HepG2 (cell line): Measurements from ENCODE around the gene RAB3B. TPM values are rescaled to one million over a fixed set of nuclear protein-coding genes. Genes with fewer than 3 reads are reported as not detected.

Experiments
- CHD2 ChIP-seq: IDR thresholded peaks from 2 replicates; pipeline ENCODE4 v1.6.1; 2011; ENCODE audit warnings: low read depth, low read length, improper control_type of control experiment
- GABPB1 ChIP-seq: IDR thresholded peaks from 2 replicates; pipeline ENCODE4 v1.6.1; 2016; ENCODE audit warnings: mild to moderate bottlenecking, missing genetic modification reagents, moderate library complexity, missing compliant biosample characterization
- JARID2 ChIP-seq: sonication (generic); formaldehyde crosslinking; IDR thresholded peaks from 2 replicates; pipeline ENCODE4 v1.8.1; 2023; ENCODE audit warnings: missing genetic modification reagents, inconsistent platforms; ENCODE audit not compliant: insufficient replicate concordance
- MTA1 ChIP-seq: sonication (generic); formaldehyde crosslinking; IDR thresholded peaks from 2 replicates; pipeline ENCODE4 v1.4.0; 2020; ENCODE audit warnings: missing genetic modification reagents, mild to moderate bottlenecking, borderline replicate concordance
- NR3C1 ChIP-seq: sonication (generic); formaldehyde crosslinking; IDR thresholded peaks from 2 replicates; pipeline ENCODE4 v1.4.0; 2020; ENCODE audit warnings: missing genetic modification reagents
- RARA ChIP-seq: IDR thresholded peaks from 2 replicates; pipeline ENCODE4 v1.6.1; 2016; ENCODE audit warnings: missing genetic modification reagents, missing compliant biosample characterization
- ZNF253 ChIP-seq: sonication (generic); formaldehyde crosslinking; IDR thresholded peaks from 2 replicates; pipeline ENCODE4 v1.8.0; 2022; ENCODE audit warnings: mild to moderate bottlenecking, missing genetic modification reagents, borderline replicate concordance
- ZNF44 ChIP-seq: sonication (generic); formaldehyde crosslinking; IDR thresholded peaks from 2 replicates; pipeline ENCODE4 v1.5.1; 2020; ENCODE audit warnings: mild to moderate bottlenecking, missing genetic modification reagents
- polyA plus RNA-seq, 8 experiments: library from polyadenylated mRNA; depleted of rRNA in 3 of 8; stranded (reverse) in 7 of 8; unstranded in 1 of 8; fragments of >200 nt; fragmentation: Illumina TruSeq in 4 of 8; extraction: Trizol in 4 of 8; gene quantifications; 2 replicates each; pipeline versions ENCODE4 v1.2.1 to v1.2.3, GENCODE V29; 2011 to 2016; ENCODE audit warnings: low read depth in 4 of 8, missing spikeins in 1 of 8, mixed read lengths in 1 of 8; ENCODE audit not compliant: insufficient read depth in 1 of 8
- total RNA-seq, 5 experiments: library from RNA; depleted of rRNA; stranded (reverse); fragments of >200 nt; fragmentation: Illumina TruSeq; extraction: Trizol; gene quantifications; 2 replicates each; pipeline ENCODE4 v1.2.3, GENCODE V29; 2016; ENCODE audit warnings: low read depth in 1 of 5
- TF ChIP-seq, protein P1 (sequence below): sonication (generic); formaldehyde crosslinking; IDR thresholded peaks from 2 replicates; pipeline ENCODE4 v1.4.0; 2020; ENCODE audit warnings: mild to moderate bottlenecking, missing genetic modification reagents
- TF ChIP-seq, protein P2 (sequence below): sonication (generic); formaldehyde crosslinking; IDR thresholded peaks from 2 replicates; pipeline ENCODE4 v1.4.0; 2020; ENCODE audit warnings: mild to moderate bottlenecking, missing genetic modification reagents
- TF ChIP-seq, protein P3 (sequence below): conservative IDR thresholded peaks from 2 replicates; pipeline ENCODE4 v1.6.1; 2018; ENCODE audit warnings: missing genetic modification reagents
- TF ChIP-seq, protein P4 (sequence below): sonication (generic); formaldehyde crosslinking; IDR thresholded peaks from 2 replicates; pipeline ENCODE4 v1.4.0; 2020; ENCODE audit warnings: missing genetic modification reagents, low read depth, mild to moderate bottlenecking, borderline replicate concordance
- TF ChIP-seq, protein P5 (sequence below): sonication (generic); formaldehyde crosslinking; IDR thresholded peaks from 2 replicates; pipeline ENCODE4 v1.5.1; 2020; ENCODE audit warnings: mild to moderate bottlenecking, moderate library complexity, missing genetic modification reagents
- TF ChIP-seq, protein P6 (sequence below): IDR thresholded peaks from 2 replicates; pipeline ENCODE4 v1.6.1; 2016; ENCODE audit warnings: low read depth
- TF ChIP-seq, protein P7 (sequence below): sonication (generic); formaldehyde crosslinking; IDR thresholded peaks from 2 replicates; pipeline ENCODE4 v1.5.1; 2020; ENCODE audit warnings: mild to moderate bottlenecking, missing genetic modification reagents, borderline replicate concordance

The RAB3B gene
- total and polyA plus RNA-seq, 2 of the 13 experiments (the other 11 are each of a cell fraction or from before 2014, with no cell fraction given), result 1.0 to 1.2 TPM

DNA sequence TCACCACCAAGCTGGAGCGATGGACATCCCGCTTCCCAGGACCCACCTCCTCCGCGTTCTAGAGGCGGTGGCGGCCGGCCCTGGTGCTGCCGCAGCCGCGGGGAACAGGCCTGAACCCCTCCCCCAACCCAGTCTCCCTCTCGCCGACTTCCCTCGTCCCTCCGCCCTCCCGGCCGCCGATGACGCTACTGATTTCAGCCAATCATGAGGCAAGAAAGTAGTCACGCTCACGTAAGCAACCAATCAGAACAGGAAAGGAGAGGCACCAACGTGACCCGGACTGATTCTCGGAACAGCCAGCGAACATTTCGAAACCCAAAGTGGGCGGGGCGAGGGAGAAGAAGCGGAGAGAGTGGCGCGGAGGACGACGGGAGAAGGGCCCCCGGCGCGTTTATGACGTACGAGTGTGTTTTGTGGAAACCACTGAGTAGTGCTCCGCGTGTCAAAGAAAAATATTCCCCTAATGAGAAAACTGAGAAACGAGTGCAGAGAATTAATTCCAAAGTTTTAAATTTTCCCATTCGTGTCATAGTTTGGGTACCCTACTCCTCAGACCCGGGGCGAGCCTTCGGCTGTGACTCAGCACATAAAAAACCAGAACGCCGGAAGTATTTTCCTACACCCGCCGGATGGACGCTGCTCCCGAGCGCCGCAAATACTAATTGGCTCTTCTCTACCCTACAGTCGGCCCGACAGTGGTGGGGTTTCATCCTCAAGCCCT, 111.7 kb downstream of the RAB3B start, which contains the start of gene NRDC (continued):
- TF ChIP-seq, protein P1, sequence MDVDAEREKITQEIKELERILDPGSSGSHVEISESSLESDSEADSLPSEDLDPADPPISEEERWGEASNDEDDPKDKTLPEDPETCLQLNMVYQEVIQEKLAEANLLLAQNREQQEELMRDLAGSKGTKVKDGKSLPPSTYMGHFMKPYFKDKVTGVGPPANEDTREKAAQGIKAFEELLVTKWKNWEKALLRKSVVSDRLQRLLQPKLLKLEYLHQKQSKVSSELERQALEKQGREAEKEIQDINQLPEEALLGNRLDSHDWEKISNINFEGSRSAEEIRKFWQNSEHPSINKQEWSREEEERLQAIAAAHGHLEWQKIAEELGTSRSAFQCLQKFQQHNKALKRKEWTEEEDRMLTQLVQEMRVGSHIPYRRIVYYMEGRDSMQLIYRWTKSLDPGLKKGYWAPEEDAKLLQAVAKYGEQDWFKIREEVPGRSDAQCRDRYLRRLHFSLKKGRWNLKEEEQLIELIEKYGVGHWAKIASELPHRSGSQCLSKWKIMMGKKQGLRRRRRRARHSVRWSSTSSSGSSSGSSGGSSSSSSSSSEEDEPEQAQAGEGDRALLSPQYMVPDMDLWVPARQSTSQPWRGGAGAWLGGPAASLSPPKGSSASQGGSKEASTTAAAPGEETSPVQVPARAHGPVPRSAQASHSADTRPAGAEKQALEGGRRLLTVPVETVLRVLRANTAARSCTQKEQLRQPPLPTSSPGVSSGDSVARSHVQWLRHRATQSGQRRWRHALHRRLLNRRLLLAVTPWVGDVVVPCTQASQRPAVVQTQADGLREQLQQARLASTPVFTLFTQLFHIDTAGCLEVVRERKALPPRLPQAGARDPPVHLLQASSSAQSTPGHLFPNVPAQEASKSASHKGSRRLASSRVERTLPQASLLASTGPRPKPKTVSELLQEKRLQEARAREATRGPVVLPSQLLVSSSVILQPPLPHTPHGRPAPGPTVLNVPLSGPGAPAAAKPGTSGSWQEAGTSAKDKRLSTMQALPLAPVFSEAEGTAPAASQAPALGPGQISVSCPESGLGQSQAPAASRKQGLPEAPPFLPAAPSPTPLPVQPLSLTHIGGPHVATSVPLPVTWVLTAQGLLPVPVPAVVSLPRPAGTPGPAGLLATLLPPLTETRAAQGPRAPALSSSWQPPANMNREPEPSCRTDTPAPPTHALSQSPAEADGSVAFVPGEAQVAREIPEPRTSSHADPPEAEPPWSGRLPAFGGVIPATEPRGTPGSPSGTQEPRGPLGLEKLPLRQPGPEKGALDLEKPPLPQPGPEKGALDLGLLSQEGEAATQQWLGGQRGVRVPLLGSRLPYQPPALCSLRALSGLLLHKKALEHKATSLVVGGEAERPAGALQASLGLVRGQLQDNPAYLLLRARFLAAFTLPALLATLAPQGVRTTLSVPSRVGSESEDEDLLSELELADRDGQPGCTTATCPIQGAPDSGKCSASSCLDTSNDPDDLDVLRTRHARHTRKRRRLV (CRISPR knock-in tag), result no peak
- TF ChIP-seq RARA (CRISPR knock-in tag), result peak; percentile 54
- no peak for TF ChIP-seq NR3C1 (CRISPR knock-in tag)
- TF ChIP-seq, protein P2, sequence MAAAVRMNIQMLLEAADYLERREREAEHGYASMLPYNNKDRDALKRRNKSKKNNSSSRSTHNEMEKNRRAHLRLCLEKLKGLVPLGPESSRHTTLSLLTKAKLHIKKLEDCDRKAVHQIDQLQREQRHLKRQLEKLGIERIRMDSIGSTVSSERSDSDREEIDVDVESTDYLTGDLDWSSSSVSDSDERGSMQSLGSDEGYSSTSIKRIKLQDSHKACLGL (CRISPR knock-in tag), result no peak
- TF ChIP-seq, protein P3, sequence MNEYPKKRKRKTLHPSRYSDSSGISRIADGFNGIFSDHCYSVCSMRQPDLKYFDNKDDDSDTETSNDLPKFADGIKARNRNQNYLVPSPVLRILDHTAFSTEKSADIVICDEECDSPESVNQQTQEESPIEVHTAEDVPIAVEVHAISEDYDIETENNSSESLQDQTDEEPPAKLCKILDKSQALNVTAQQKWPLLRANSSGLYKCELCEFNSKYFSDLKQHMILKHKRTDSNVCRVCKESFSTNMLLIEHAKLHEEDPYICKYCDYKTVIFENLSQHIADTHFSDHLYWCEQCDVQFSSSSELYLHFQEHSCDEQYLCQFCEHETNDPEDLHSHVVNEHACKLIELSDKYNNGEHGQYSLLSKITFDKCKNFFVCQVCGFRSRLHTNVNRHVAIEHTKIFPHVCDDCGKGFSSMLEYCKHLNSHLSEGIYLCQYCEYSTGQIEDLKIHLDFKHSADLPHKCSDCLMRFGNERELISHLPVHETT, result peak; percentile 1; the same call in 1 of the 2 replicates
- TF ChIP-seq, protein P4, sequence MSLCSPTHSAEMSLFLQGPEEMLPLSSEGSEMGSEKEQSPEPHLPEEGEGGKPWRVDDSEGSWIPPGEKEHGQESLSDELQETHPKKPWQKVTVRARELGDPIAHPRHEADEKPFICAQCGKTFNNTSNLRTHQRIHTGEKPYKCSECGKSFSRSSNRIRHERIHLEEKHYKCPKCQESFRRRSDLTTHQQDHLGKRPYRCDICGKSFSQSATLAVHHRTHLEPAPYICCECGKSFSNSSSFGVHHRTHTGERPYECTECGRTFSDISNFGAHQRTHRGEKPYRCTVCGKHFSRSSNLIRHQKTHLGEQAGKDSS (CRISPR knock-in tag), result peak; percentile 70
- TF ChIP-seq, protein P5, sequence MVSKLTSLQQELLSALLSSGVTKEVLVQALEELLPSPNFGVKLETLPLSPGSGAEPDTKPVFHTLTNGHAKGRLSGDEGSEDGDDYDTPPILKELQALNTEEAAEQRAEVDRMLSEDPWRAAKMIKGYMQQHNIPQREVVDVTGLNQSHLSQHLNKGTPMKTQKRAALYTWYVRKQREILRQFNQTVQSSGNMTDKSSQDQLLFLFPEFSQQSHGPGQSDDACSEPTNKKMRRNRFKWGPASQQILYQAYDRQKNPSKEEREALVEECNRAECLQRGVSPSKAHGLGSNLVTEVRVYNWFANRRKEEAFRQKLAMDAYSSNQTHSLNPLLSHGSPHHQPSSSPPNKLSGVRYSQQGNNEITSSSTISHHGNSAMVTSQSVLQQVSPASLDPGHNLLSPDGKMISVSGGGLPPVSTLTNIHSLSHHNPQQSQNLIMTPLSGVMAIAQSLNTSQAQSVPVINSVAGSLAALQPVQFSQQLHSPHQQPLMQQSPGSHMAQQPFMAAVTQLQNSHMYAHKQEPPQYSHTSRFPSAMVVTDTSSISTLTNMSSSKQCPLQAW (CRISPR knock-in tag), result 0 out of 2 replicates have a peak, but pooled peaks have one; percentile 45
- TF ChIP-seq, protein P6, sequence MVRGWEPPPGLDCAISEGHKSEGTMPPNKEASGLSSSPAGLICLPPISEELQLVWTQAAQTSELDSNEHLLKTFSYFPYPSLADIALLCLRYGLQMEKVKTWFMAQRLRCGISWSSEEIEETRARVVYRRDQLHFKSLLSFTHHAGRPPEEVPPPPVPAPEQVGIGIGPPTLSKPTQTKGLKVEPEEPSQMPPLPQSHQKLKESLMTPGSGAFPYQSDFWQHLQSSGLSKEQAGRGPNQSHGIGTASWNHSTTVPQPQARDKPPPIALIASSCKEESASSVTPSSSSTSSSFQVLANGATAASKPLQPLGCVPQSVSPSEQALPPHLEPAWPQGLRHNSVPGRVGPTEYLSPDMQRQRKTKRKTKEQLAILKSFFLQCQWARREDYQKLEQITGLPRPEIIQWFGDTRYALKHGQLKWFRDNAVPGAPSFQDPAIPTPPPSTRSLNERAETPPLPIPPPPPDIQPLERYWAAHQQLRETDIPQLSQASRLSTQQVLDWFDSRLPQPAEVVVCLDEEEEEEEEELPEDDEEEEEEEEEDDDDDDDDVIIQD, result peak; percentile 99
- no peak for TF ChIP-seq JARID2 (CRISPR knock-in tag)
- 0 out of 2 replicates have a peak, but pooled peaks have one; percentile 26 for TF ChIP-seq ZNF44 (CRISPR knock-in tag)
- peak; percentile 82 for TF ChIP-seq GABPB1 (CRISPR knock-in tag)
- TF ChIP-seq MTA1 (CRISPR knock-in tag), result no peak
- no peak for TF ChIP-seq ZNF253
- peak; percentile 67 for TF ChIP-seq CHD2
- TF ChIP-seq, protein P7, sequence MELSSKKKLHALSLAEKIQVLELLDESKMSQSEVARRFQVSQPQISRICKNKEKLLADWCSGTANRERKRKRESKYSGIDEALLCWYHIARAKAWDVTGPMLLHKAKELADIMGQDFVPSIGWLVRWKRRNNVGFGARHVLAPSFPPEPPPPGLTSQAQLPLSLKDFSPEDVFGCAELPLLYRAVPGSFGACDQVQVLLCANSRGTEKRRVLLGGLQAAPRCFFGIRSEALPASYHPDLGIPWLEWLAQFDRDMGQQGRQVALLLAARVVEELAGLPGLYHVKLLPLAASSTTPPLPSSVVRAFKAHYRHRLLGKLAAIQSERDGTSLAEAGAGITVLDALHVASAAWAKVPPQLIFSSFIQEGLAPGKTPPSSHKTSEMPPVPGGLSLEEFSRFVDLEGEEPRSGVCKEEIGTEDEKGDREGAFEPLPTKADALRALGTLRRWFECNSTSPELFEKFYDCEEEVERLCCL (CRISPR knock-in tag), result no peak
